Measurements from ENCODE around the gene SRPX.

SRPX gene

GRCh38 chrX:38225093-38225492, 4.4 kb upstream of the SRPX start:
- in situ Hi-C loops (cut with MboI; ENCODE audit: low pct_unique_long_range_greater_than_20kb, low sequenced_read_pairs, unreplicated experiment), result no loop called here
- TF ChIP-seq, protein P1, sequence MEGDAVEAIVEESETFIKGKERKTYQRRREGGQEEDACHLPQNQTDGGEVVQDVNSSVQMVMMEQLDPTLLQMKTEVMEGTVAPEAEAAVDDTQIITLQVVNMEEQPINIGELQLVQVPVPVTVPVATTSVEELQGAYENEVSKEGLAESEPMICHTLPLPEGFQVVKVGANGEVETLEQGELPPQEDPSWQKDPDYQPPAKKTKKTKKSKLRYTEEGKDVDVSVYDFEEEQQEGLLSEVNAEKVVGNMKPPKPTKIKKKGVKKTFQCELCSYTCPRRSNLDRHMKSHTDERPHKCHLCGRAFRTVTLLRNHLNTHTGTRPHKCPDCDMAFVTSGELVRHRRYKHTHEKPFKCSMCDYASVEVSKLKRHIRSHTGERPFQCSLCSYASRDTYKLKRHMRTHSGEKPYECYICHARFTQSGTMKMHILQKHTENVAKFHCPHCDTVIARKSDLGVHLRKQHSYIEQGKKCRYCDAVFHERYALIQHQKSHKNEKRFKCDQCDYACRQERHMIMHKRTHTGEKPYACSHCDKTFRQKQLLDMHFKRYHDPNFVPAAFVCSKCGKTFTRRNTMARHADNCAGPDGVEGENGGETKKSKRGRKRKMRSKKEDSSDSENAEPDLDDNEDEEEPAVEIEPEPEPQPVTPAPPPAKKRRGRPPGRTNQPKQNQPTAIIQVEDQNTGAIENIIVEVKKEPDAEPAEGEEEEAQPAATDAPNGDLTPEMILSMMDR (IDR thresholded peaks at IDR 0.05; ENCODE audit: extremely low read depth, insufficient read depth, missing control alignments), result no peak
- no peak for DNase-seq (ENCODE audit: low spot score)

DNA sequence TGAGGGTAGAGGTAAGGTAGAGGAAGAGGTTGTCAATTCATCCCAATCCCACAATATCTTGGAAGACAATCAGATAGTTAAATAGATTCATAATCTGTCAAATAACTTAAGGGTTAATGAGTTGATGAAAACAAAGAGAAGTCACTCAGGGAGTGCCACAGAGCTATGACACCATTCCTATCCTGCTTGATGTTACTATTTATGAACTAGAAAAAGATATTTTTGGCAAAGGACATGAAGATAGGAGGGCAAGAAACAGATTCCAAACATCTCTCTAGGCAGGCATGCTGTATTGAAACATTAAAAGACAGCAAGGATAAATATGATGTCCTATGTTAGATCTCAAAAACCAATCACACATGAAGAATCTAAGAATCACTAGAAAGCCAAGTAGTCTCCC, 3.5 kb upstream of the SRPX start:
- TF ChIP-seq, protein P1 (IDR thresholded peaks at IDR 0.05; ENCODE audit: extremely low read depth, insufficient read depth, missing control alignments), result no peak
- in situ Hi-C loops (cut with MboI; ENCODE audit: low pct_unique_long_range_greater_than_20kb, low sequenced_read_pairs, unreplicated experiment), result no loop called here
- no peak for DNase-seq (ENCODE audit: low spot score)

- DNase-seq (ENCODE audit: low spot score), result no peak
- in situ Hi-C loops (cut with MboI; ENCODE audit: low pct_unique_long_range_greater_than_20kb, low sequenced_read_pairs, unreplicated experiment), result no loop called here
Measured at GRCh38 chrX:38221391-38221929, 789 bp upstream of the SRPX start.

GRCh38 chrX:38220024-38220414, 652 bp downstream of the SRPX start:
- peak; percentile 24 for DNase-seq (ENCODE audit: low spot score)
- in situ Hi-C loops (cut with MboI; ENCODE audit: low pct_unique_long_range_greater_than_20kb, low sequenced_read_pairs, unreplicated experiment), result no loop called here
- TF ChIP-seq, protein P1 (IDR thresholded peaks at IDR 0.05; ENCODE audit: extremely low read depth, insufficient read depth, missing control alignments), result peak; percentile 18

More at GRCh38 chrX:38221391-38221929, 789 bp upstream of the SRPX start:
- TF ChIP-seq, protein P1 (IDR thresholded peaks at IDR 0.05; ENCODE audit: extremely low read depth, insufficient read depth, missing control alignments), result no peak

- in situ Hi-C loops (cut with MboI; ENCODE audit: low pct_unique_long_range_greater_than_20kb, low sequenced_read_pairs, unreplicated experiment), result no loop called here
- TF ChIP-seq, protein P1 (IDR thresholded peaks at IDR 0.05; ENCODE audit: extremely low read depth, insufficient read depth, missing control alignments), result no peak
Measured at GRCh38 chrX:38216642-38217041, 4.0 kb downstream of the SRPX start.

DNA sequence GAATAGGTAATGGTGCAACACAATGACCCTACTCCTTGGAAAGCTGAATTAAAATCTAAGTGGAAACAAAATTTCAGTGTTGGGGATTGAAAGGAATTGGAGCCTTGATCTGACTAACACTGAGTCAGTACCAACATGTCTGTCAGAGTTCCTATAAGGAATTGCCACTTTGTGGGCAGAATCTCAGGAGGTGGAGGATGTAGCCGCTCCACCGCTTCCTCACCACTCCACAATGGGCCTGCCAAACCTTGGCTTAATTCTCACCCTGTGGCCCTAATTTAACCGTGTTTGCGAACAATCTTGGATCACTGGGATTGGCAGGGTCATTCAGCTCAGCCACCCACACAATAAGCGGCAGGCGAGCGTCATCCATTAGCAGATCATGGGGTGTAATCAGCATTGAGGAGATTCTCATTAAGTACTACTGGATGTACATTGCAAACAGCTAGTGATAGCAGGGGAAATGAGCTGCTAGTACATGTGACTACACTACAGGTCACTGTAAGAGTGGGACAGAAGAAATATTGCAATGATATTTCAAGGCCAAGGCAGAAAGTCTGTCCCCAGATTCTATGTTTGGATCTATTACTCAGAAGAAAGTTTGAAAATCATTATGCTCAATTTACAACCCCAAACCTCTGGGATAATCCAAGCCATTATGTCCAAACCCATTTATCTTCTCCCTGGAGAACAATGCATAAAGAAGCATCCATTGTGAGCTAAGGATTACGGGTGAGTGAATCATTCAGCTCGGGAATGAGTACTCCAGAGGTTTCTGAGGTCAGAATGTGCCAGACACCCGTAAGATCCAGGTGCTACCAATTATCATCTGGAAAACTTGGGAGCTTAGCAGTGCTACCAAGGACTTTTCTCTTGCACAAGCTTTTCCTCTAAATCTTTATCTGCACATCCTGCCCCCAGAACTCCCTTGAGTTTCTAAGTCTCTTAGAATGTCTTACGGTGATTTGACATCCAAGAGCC, 5.8 kb downstream of the SRPX start:
- in situ Hi-C loops (cut with MboI; ENCODE audit: low pct_unique_long_range_greater_than_20kb, low sequenced_read_pairs, unreplicated experiment), result no loop called here
- DNase-seq (ENCODE audit: low spot score), result no peak
- TF ChIP-seq, protein P1 (IDR thresholded peaks at IDR 0.05; ENCODE audit: extremely low read depth, insufficient read depth, missing control alignments), result no peak

More at GRCh38 chrX:38216642-38217041, 4.0 kb downstream of the SRPX start:
- DNase-seq (ENCODE audit: low spot score), result no peak

Data from GM13977 (cell line).